Measurements from ENCODE around the gene ART1. TPM values are rescaled to one million over a fixed set of nuclear protein-coding genes. Genes with fewer than 3 reads are reported as not detected.

The ART1 gene
- total RNA-seq, 1 donor from 2014 or later = 2.3 TPM

GRCh38 chr11:3659595-3660515 is 14.9 kb downstream of the ART1 start:
- intact Hi-C loops (cut with DNase I) = no loop called here
- ATAC-seq (ENCODE audit: poor library complexity) (no peak), DNase-seq (no peak)

- DNase-seq (no peak), ATAC-seq (ENCODE audit: poor library complexity) (no peak)
- intact Hi-C loops (cut with DNase I) = no loop called here
These were observed 16.0 kb downstream of the ART1 start for GRCh38 chr11:3660960-3661359.

GRCh38 chr11:3662856-3663255 is 17.9 kb downstream of the ART1 start:
- no peak for ATAC-seq (ENCODE audit: poor library complexity)

GRCh38 chr11:3664032-3664630 is 19.2 kb downstream of the ART1 start:
- ATAC-seq (ENCODE audit: poor library complexity) (no peak), DNase-seq (no peak)
- intact Hi-C loops (cut with DNase I) = no loop called here

More at GRCh38 chr11:3662856-3663255, 17.9 kb downstream of the ART1 start:
- intact Hi-C loops (cut with DNase I) = no loop called here
- DNase-seq = no peak

GRCh38 chr11:3665336-3666022 is 20.6 kb downstream of the ART1 start:
- ATAC-seq (ENCODE audit: poor library complexity) = no peak
- no peak for DNase-seq
- intact Hi-C loops (cut with DNase I) = no loop called here

GRCh38 chr11:3666023-3666530 is 21.1 kb downstream of the ART1 start:
- intact Hi-C loops (cut with DNase I) = no loop called here
- DNase-seq (no peak), ATAC-seq (ENCODE audit: poor library complexity) (no peak)

GRCh38 chr11:3667149-3668035 is 22.5 kb downstream of the ART1 start:
- ATAC-seq (ENCODE audit: poor library complexity) (no peak), DNase-seq (no peak)
- intact Hi-C loops (cut with DNase I) = no loop called here

GRCh38 chr11:3669128-3669527 is 24.2 kb downstream of the ART1 start:
- no peak for DNase-seq
- no peak for ATAC-seq (ENCODE audit: poor library complexity)
- intact Hi-C loops (cut with DNase I) = no loop called here

GRCh38 chr11:3669742-3670183 is 24.8 kb downstream of the ART1 start:
- ATAC-seq (ENCODE audit: poor library complexity) (peak; percentile 84), DNase-seq (peak; percentile 66)
- intact Hi-C loops (cut with DNase I) = no loop called here

GRCh38 chr11:3671334-3672254 is 26.7 kb downstream of the ART1 start, which contains the start of gene CHRNA10:
TSS of gene CHRNA10 (minus strand) at chr11:3671384. CDS start at chr11:3671312, 72 bp downstream.
- ATAC-seq (ENCODE audit: poor library complexity) (peak; percentile 14), DNase-seq (no peak)
- intact Hi-C loops (cut with DNase I) = no loop called here

- ATAC-seq (ENCODE audit: poor library complexity) = no peak
- no peak for DNase-seq
- intact Hi-C loops (cut with DNase I) = no loop called here
These were observed 29.3 kb downstream of the ART1 start for GRCh38 chr11:3674189-3674588.

GRCh38 chr11:3675971-3676370 is 31.0 kb downstream of the ART1 start:
- DNase-seq = no peak
- no peak for ATAC-seq (ENCODE audit: poor library complexity)
- intact Hi-C loops (cut with DNase I) = no loop called here

- intact Hi-C loops (cut with DNase I) = no loop called here
- no peak for ATAC-seq (ENCODE audit: poor library complexity)
- DNase-seq = no peak
These were observed 34.1 kb downstream of the ART1 start for GRCh38 chr11:3679077-3679476.

- ATAC-seq (ENCODE audit: poor library complexity) (peak; percentile 79), DNase-seq (no peak)
- intact Hi-C loops (cut with DNase I) = no loop called here
These were observed 38.1 kb downstream of the ART1 start for GRCh38 chr11:3683039-3683438.

- ATAC-seq (ENCODE audit: poor library complexity) (no peak), DNase-seq (no peak)
- intact Hi-C loops (cut with DNase I) = no loop called here
These were observed 39.3 kb downstream of the ART1 start for GRCh38 chr11:3684129-3684818.

- intact Hi-C loops (cut with DNase I) = no loop called here
- DNase-seq (no peak), ATAC-seq (ENCODE audit: poor library complexity) (peak; percentile 33)
These were observed 39.9 kb downstream of the ART1 start for GRCh38 chr11:3684819-3685172.

GRCh38 chr11:3685923-3686322 is 41.0 kb downstream of the ART1 start:
- no peak for DNase-seq
- ATAC-seq (ENCODE audit: poor library complexity) = peak; percentile 78
- intact Hi-C loops (cut with DNase I) = no loop called here
